DMS79 treated with DMSO at 0.1 percent for 48 hours (cell line): ENCODE measurements around the gene MFRP.

Source experiments
- DNase-seq: peaks from one replicate; lab custom pipeline; 2025; lab: John Stamatoyannopoulos, UW

MFRP gene

GRCh38 chr11:119373059-119373920 is 26.8 kb upstream of the MFRP start:
- DNase-seq: no peak

DNA sequence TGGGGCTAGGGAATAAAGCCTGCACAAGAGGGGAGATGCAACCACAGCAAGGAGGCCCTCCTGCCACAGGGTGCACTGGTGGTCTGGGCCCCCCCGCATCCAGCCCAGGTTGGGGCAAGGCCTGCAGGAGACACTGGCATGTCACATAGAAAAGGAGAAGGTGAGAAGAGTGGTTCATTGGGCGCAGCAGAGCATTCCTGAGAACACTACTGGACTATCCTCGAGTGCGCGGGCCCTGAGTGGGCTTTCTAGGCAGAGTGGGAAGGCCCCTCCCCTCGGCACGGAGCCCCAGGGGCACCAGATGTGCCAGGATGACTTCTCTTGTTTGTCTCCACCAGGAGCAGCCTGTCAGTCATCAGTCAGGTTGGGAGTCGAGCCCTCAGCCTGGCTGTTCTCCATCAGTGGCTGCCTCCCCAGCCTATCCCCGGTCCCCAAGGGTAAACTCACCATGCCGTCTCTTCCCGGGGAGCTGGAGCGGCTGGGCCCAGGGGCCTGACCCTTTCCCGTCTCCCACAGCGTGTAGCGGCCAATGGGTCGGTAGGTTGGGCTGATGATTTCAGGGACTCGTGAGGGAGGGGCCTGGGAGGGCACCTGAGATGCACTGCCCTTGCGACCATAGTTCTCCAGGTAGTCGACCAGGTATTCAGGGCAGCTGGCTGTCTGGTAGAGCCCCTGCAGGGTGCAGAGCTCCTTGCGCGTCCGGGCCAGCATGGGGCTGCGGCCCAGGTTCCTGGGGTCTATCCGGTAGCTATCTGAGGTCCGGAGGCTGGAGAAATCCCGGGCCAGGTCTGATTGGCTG is 26.0 kb upstream of the MFRP start:
- DNase-seq: no peak

GRCh38 chr11:119371778-119372182 is 25.3 kb upstream of the MFRP start:
- peak; percentile 33 for DNase-seq

DNA sequence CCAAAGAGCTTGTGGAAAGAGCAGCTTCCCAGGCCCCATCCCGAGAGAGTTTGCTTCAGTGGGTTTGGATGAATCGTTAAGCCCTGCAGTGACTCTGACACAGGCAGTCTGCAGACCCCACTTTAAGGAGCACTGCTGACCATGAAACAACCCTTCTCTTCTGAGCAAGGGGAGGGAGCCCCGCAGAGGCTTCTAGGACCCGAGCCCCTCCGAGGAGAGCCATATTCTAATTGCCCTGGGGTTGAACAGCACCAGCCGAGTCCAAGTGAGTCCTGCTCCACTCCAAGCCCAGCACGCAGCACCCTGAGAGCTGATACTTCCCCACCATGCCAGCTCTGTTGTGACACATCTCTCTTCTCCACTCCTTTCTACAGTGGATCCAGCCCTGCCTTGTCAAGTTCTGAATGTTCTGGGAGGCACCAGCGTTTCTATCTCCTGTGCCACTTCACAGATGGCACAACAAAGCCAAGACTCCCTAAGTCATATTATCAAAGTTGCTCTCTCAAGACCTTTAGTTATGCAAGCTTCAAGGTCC is 24.6 kb upstream of the MFRP start:
- no peak for DNase-seq

DNA sequence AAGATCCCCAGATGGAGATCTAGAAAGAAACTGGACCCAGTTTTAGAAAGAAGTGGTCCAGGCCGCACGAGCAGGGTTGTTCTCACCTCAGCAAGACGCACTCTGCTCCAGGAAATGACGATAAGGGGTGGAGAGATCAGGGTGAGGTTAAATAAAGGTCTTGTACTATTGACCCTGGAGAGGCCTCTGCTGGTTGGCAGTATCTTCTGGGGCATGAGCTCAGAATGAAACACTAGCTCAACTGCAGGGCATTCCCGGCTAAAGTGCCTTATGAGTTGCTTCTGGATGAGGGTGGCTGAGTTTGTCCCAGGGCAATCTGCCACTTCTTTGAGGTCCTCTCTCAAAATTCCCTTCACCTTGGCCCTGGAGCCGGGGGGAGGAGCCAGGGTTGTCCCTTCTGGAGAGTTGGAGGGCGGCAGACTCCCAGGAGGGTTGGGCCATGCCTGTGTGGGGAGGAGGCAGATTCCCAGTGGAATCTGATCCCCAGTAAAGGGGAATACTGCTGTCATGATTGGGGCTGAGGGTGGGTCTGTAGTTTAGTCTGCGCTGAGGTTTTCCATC is 24.1 kb upstream of the MFRP start:
- DNase-seq: no peak

- DNase-seq: no peak
Observed at GRCh38 chr11:119369132-119369925, 22.8 kb upstream of the MFRP start.

GRCh38 chr11:119368121-119369034 is 21.9 kb upstream of the MFRP start:
- DNase-seq: peak; percentile 81

- no peak for DNase-seq
Observed at GRCh38 chr11:119367661-119368120, 21.2 kb upstream of the MFRP start.

DNA sequence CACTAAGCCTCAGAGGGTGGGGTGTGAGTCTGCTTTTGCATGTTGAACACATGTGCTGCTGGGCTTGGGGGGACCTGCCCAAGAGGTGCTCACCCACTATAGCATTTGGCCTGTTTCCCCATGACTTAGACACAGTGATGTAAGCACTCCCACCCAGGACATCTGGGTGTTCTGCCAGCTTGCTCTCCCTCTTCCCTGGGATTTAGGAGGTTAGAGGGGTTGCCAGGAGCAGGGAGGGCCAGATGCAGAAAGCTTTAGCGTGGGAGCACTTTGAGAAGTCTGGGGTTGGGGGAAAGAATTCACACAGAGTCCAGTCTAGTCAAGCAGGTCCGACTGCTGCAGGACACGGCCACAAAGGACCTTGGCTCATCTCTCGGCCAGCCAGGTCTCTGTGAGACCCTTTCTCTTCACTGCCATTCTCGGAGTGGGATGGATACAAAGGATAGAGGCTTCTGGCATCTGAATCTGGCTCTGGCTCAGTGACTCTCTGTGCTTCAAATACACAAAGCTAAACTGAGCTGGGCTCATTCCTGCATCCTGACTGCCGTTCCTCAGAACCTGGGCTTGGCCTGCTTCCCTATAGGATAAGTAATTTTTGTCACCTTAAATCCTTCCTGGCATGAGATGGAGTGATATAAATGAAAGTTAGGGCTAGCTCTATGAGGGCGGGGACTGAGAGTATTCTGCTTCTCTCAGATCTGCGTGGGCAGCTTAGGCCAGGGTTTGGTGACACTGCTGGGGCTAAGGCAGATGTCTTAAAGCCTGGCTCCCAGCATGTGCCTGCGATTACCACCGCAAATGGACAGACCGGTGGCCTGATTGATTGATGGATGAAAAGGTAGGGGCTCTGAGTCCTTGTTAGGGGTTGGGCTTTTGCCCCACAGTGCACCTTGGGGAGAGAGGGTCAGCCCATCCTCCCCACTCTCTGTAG is 20.4 kb upstream of the MFRP start:
- DNase-seq: no peak

GRCh38 chr11:119365071-119365591 is 18.6 kb upstream of the MFRP start:
- DNase-seq: no peak

DNA sequence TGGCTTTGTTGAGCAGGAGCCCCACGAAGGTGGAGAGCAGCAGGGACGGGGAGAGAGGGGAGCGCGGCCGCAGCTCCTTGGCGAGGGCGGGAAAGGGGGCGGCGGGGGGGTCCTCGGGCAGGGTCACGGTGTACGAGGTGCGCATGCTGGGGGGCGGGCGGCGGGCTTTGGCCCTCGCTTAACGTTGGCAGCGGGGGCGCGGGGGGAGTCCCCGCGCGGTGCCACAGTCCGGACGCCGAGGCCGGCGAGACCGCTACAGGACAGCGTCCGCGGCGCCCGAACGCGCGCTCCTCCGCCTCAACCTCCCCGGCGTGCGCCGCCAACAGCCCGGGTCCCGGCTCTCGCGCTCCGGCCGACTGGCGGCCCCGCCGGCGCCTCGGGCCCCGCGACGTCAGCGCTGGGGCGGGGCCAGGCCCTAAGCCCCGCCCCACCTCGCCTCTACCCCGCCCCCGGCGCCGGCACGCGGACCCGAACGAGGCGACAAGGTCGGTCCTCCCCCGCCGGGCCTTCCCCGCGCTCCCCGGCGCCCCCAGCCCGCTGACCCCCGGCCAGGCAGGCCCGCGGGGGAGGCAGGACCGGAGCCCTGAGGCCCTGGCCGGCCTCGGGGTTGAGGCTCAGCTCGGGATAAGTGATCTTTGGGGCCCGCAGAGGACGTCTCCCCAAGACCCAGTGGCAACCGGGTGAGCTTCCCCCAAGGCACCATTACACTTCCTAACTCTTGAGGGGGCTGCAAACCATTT is 17.5 kb upstream of the MFRP start:
- peak; percentile 43 for DNase-seq

- DNase-seq: peak; percentile 20
Observed at GRCh38 chr11:119363081-119363850, 16.8 kb upstream of the MFRP start.

DNA sequence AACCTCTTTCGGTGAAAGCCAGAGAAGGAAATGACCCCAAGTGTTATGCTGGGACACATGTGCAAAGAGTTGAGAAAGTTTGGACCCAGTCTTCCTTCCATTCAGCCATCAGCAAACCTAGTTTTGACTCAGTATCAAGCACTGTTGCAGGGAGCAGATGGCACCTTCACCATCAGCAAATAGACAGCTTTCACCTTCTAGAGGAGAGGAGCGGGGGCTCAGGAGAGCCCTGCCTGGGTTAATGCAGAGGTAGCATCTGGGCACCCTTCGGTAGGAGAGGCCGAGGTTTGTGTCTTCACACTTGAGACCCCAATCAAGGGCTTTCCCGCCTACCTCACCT is 16.2 kb upstream of the MFRP start:
- peak; percentile 27 for DNase-seq

- peak; percentile 42 for DNase-seq
Observed at GRCh38 chr11:119361941-119362725, 15.6 kb upstream of the MFRP start.

DNA sequence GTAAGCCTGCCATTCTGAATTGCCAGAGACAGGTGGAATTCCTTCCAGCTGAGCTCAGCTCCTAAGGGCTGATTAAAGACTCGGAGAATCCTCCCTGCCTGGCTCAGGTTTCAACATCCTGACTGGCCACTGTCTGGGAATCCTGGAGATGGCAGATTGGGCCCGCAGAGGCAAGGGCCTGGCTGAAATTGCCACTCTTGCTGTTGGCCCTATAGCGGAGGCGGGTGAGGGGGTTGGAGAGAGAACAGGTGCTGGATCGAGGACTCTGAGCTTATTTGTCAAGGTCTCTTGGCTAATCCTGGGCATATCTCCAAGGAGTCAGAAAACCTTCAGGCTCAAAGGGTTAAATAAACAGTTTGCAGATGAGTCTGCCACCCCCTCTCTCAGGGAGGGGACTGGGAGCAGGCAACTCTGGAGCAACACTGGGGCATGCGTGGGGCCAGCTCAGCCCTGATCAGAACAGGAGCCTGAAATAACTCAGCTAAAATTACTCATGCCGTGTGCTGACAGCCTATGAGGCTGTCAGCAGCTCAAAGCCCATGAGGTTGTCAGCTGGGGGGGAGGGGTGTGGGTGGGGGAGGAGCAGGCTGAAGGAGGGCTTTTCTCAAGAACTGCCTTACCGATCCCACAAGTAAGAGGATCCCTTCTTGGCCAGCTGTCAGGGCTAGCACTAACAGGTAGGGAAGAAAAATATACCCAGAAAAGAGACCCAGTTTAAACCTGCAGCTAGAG is 14.7 kb upstream of the MFRP start:
- peak; percentile 98 for DNase-seq
